ENCODE results near the gene SLC9A9. TPM values are rescaled to one million over a fixed set of nuclear protein-coding genes. Genes with fewer than 3 reads are reported as not detected.
A peak's percentile ranks its signal among the peaks of the same experiment; 100 is the strongest.

Gene SLC9A9
- polyA plus RNA-seq, 1 donor from 2014 or later: 0.54 TPM

GRCh38 chr3:143596957-143597642 lies 251.2 kb downstream of the SLC9A9 start:
- no peak for TF ChIP-seq POLR2AphosphoS5 (IDR thresholded peaks at IDR 0.05)
- TF ChIP-seq EZH2 (IDR thresholded peaks at IDR 0.05; ENCODE audit: borderline replicate concordance, insufficient read depth, low read length, poor library complexity, severe bottlenecking): no peak
- no peak for TF ChIP-seq RAD21 (conservative IDR thresholded peaks at IDR 0.05)
- no peak for TF ChIP-seq EP300 (conservative IDR thresholded peaks at IDR 0.05; ENCODE audit: poor library complexity, severe bottlenecking)
- no peak for TF ChIP-seq CTCF (IDR thresholded peaks at IDR 0.05; ENCODE audit: poor library complexity, severe bottlenecking)
- no peak for TF ChIP-seq MXI1 (conservative IDR thresholded peaks at IDR 0.05; ENCODE audit: poor library complexity, severe bottlenecking)
- Histone ChIP-seq H3F3A (ENCODE audit: insufficient read depth, low read length, poor library complexity, severe bottlenecking) (no peaks in the 10 kb centered on the region), H3K27me3 (ENCODE audit: insufficient read depth, low read depth, low read length) (no peaks in the 10 kb centered on the region), H3K9ac (ENCODE audit: low read length) (peak overlapping the region; percentile 54), H3K4me3 (ENCODE audit: low read length) (peak overlapping the region; percentile 49), H4K20me1 (ENCODE audit: insufficient read depth) (no peaks in the 10 kb centered on the region), H2AFZ (ENCODE audit: low read depth, low read length) (peak overlapping the region; percentile 34), H3K27ac (ENCODE audit: low read length) (peak overlapping the region; percentile 85), H3K9me3 (ENCODE audit: low read length) (no peaks in the 10 kb centered on the region), H3K4me2 (ENCODE audit: low read length) (peak overlapping the region; percentile 43), H3K36me3 (ENCODE audit: insufficient read depth, low read length) (no peaks in the 10 kb centered on the region), H3K9me2 (ENCODE audit: insufficient read depth, low read length) (no peaks in the 10 kb centered on the region), H3K79me2 (replicated peaks; ENCODE audit: insufficient read depth, low read length) (no peaks in the 10 kb centered on the region)

GRCh38 chr3:143595456-143596077 lies 252.7 kb downstream of the SLC9A9 start:
- Histone ChIP-seq H4K20me1 (ENCODE audit: insufficient read depth) (no peaks in the 10 kb centered on the region), H3K27ac (ENCODE audit: low read length) (no peak overlapping the region), H3K4me3 (ENCODE audit: low read length) (no peak overlapping the region), H3K27me3 (ENCODE audit: insufficient read depth, low read depth, low read length) (no peaks in the 10 kb centered on the region), H3K36me3 (ENCODE audit: insufficient read depth, low read length) (no peaks in the 10 kb centered on the region), H3F3A (ENCODE audit: insufficient read depth, low read length, poor library complexity, severe bottlenecking) (no peaks in the 10 kb centered on the region), H3K79me2 (replicated peaks; ENCODE audit: insufficient read depth, low read length) (no peaks in the 10 kb centered on the region), H3K9ac (ENCODE audit: low read length) (no peak overlapping the region), H2AFZ (ENCODE audit: low read depth, low read length) (no peak overlapping the region), H3K4me2 (ENCODE audit: low read length) (no peak overlapping the region), H3K9me3 (ENCODE audit: low read length) (no peaks in the 10 kb centered on the region), H3K9me2 (ENCODE audit: insufficient read depth, low read length) (no peaks in the 10 kb centered on the region)
- no peak for TF ChIP-seq TAF1 (IDR thresholded peaks at IDR 0.05; ENCODE audit: low read depth)
- TF ChIP-seq POLR2AphosphoS5 (IDR thresholded peaks at IDR 0.05): no peak
- no peak for TF ChIP-seq MXI1 (conservative IDR thresholded peaks at IDR 0.05; ENCODE audit: poor library complexity, severe bottlenecking)
- TF ChIP-seq EZH2 (IDR thresholded peaks at IDR 0.05; ENCODE audit: borderline replicate concordance, insufficient read depth, low read length, poor library complexity, severe bottlenecking): no peak
- no peak for TF ChIP-seq RAD21 (conservative IDR thresholded peaks at IDR 0.05)
- TF ChIP-seq CTCF (IDR thresholded peaks at IDR 0.05; ENCODE audit: poor library complexity, severe bottlenecking): no peak
- TF ChIP-seq REST (IDR thresholded peaks at IDR 0.05; ENCODE audit: borderline replicate concordance): no peak
- no peak for TF ChIP-seq EP300 (conservative IDR thresholded peaks at IDR 0.05; ENCODE audit: poor library complexity, severe bottlenecking)
- no peak for TF ChIP-seq SMC3 (conservative IDR thresholded peaks at IDR 0.05; ENCODE audit: poor library complexity)
